B cell (primary cell): ENCODE measurements around the gene TRIM47.

Source experiments
- CTCF ChIP-seq: fragments of 200-600 bp; IDR thresholded peaks from one replicate; pipeline ENCODE4 v1.8.0; 2022; ENCODE audit warnings: antibody characterized with exemption, mild to moderate bottlenecking
- EZH2 ChIP-seq: IDR thresholded peaks from 2 replicates; pipeline ENCODE4 v1.6.1; 2012; ENCODE audit warnings: borderline replicate concordance, low read depth, mild to moderate bottlenecking, moderate library complexity, low read length; ENCODE audit not compliant: insufficient read depth, poor library complexity, severe bottlenecking

DNA sequence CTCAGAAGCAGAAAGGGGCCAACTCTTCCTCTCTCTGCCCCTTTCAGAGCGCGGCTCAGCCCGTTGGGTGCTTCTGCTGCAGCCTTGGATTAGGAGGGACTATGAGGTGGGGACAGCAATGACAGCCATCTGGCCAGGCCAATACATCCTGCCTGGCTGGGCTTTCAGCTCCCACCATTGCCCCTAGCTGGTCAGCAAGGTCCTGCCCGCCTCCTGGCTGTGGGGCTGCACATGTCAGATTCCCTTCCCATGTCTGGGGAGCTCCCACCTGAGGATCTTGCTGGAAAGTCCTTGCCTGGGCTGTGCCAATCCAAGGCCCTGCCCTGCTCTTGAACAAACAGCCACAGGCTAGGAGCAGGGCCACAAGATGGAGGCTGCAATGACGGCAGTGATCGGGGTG lies 10.1 kb upstream of the TRIM47 start:
- TF ChIP-seq EZH2 = no peak
- no peak for TF ChIP-seq CTCF
